HepG2 (cell line): Measurements from ENCODE around the gene DPY19L1. TPM values are rescaled to one million over a fixed set of nuclear protein-coding genes. Genes with fewer than 3 reads are reported as not detected.

Experiments used
- BCL3 ChIP-seq: sonication (generic); formaldehyde crosslinking; IDR thresholded peaks from 2 replicates; pipeline ENCODE4 v1.5.1; 2020; ENCODE audit warnings: mild to moderate bottlenecking, missing genetic modification reagents, moderate library complexity
- BRCA1 ChIP-seq: sonication (generic); formaldehyde crosslinking; IDR thresholded peaks from 2 replicates; pipeline ENCODE4 v1.4.0; 2020; ENCODE audit warnings: missing genetic modification reagents
- CEBPZ ChIP-seq: IDR thresholded peaks from 2 replicates; pipeline ENCODE4 v1.6.1; 2012; ENCODE audit warnings: low read length, improper control_type of control experiment
- FOXC1 ChIP-seq: sonication (generic); formaldehyde crosslinking; IDR thresholded peaks from 2 replicates; pipeline ENCODE4 v1.8.0; 2022; ENCODE audit warnings: mild to moderate bottlenecking, missing genetic modification reagents, borderline replicate concordance
- KAT8 ChIP-seq: IDR thresholded peaks from 2 replicates; pipeline ENCODE4 v1.6.1; 2016; ENCODE audit warnings: missing genetic modification reagents, missing compliant biosample characterization
- KDM5A ChIP-seq: fragments of 200-600 bp; sonication (generic); IDR thresholded peaks from 2 replicates; pipeline ENCODE4 v1.7.0; 2018; ENCODE audit warnings: antibody characterized with exemption, mild to moderate bottlenecking, low read length, borderline replicate concordance
- MAZ ChIP-seq, 2 experiments: sonication (generic) in 1 of 2; formaldehyde crosslinking in 1 of 2; IDR thresholded peaks; 2 replicates each; pipeline versions ENCODE4 v1.5.0 to v1.6.1; 2012 to 2020; ENCODE audit warnings: low read depth in 2 of 2, mild to moderate bottlenecking in 2 of 2, borderline replicate concordance in 1 of 2, improper control_type of control experiment in 1 of 2, low read length in 1 of 2, missing genetic modification reagents in 1 of 2, moderate library complexity in 1 of 2
- SATB2 ChIP-seq: sonication (generic); formaldehyde crosslinking; IDR thresholded peaks from 2 replicates; pipeline ENCODE4 v1.5.0; 2020; ENCODE audit warnings: missing genetic modification reagents
- ZKSCAN1 ChIP-seq: fragments of 150-350 bp; IDR thresholded peaks from 2 replicates; pipeline ENCODE4 v1.6.1; 2014; ENCODE audit warnings: low read length
- ZNF224 ChIP-seq: sonication (generic); formaldehyde crosslinking; IDR thresholded peaks from 2 replicates; pipeline ENCODE4 v1.5.0; 2020; ENCODE audit warnings: mild to moderate bottlenecking, missing genetic modification reagents
- ZNF3 ChIP-seq: IDR thresholded peaks from 2 replicates; pipeline ENCODE4 v1.7.0; 2017; ENCODE audit warnings: inconsistent platforms
- ZNF44 ChIP-seq: sonication (generic); formaldehyde crosslinking; IDR thresholded peaks from 2 replicates; pipeline ENCODE4 v1.5.1; 2020; ENCODE audit warnings: mild to moderate bottlenecking, missing genetic modification reagents
- ZNF687 ChIP-seq: sonication (generic); formaldehyde crosslinking; IDR thresholded peaks from 2 replicates; pipeline ENCODE4 v1.5.1; 2020; ENCODE audit warnings: mild to moderate bottlenecking, missing genetic modification reagents, moderate library complexity
- polyA plus RNA-seq, 8 experiments: library from polyadenylated mRNA; depleted of rRNA in 3 of 8; stranded (reverse) in 7 of 8; unstranded in 1 of 8; fragments of >200 nt; fragmentation: Illumina TruSeq in 4 of 8; extraction: Trizol in 4 of 8; gene quantifications; 2 replicates each; pipeline versions ENCODE4 v1.2.1 to v1.2.3, GENCODE V29; 2011 to 2016; ENCODE audit warnings: low read depth in 4 of 8, missing spikeins in 1 of 8, mixed read lengths in 1 of 8; ENCODE audit not compliant: insufficient read depth in 1 of 8
- total RNA-seq, 5 experiments: library from RNA; depleted of rRNA; stranded (reverse); fragments of >200 nt; fragmentation: Illumina TruSeq; extraction: Trizol; gene quantifications; 2 replicates each; pipeline ENCODE4 v1.2.3, GENCODE V29; 2016; ENCODE audit warnings: low read depth in 1 of 5

Gene DPY19L1
- total and polyA plus RNA-seq, 2 of the 13 experiments (the other 11 are each of a cell fraction or from before 2014, with no cell fraction given): 18.9 to 32.6 TPM

GRCh38 chr7:34939175-34939574 is 98.1 kb downstream of the DPY19L1 start (continued):
- TF ChIP-seq MAZ (IDR thresholded peaks at IDR 0.05; ENCODE audit: borderline replicate concordance, low read depth, low read length): no peak
- TF ChIP-seq MAZ (CRISPR knock-in tag; IDR thresholded peaks at IDR 0.05; ENCODE audit: low read depth): 0 out of 2 replicates have a peak, but pooled peaks have one; percentile 23
- TF ChIP-seq ZNF3 (CRISPR knock-in tag): no peak
- no peak for TF ChIP-seq ZNF44 (CRISPR knock-in tag)
- TF ChIP-seq KDM5A: no peak
- TF ChIP-seq ZNF224 (CRISPR knock-in tag): no peak
- no peak for TF ChIP-seq BRCA1 (CRISPR knock-in tag)
- TF ChIP-seq BCL3 (CRISPR knock-in tag): no peak
- 0 out of 2 replicates have a peak, but pooled peaks have one; percentile 53 for TF ChIP-seq FOXC1
- TF ChIP-seq KAT8 (CRISPR knock-in tag): peak; percentile 69; the same call in 1 of the 2 replicates
- TF ChIP-seq ZKSCAN1: no peak
- no peak for TF ChIP-seq ZNF687 (CRISPR knock-in tag)
- no peak for TF ChIP-seq SATB2 (CRISPR knock-in tag)
- TF ChIP-seq CEBPZ: no peak
